ENCODE results near the gene ZNF57. TPM values are rescaled to one million over a fixed set of nuclear protein-coding genes. Genes with fewer than 3 reads are reported as not detected.

ZNF57 gene
- total and polyA plus RNA-seq, 2 of the 13 experiments (the other 11 are each of a cell fraction or from before 2014, with no cell fraction given) = 6.6 to 17.5 TPM

GRCh38 chr19:2942928-2943640, 42.4 kb downstream of the ZNF57 start (continued):
- TF ChIP-seq MBNL3 (CRISPR knock-in tag; conservative IDR thresholded peaks at IDR 0.05) (no peak), CENPT (CRISPR knock-in tag; IDR thresholded peaks at IDR 0.05; ENCODE audit: low read depth) (no peak), ZNF143 (CRISPR knock-in tag; IDR thresholded peaks at IDR 0.05) (no peak), ZNF337 (CRISPR knock-in tag; IDR thresholded peaks at IDR 0.05; ENCODE audit: borderline replicate concordance, low read depth) (no peak), MBD4 (IDR thresholded peaks at IDR 0.05; ENCODE audit: borderline replicate concordance, low read length) (no peak), SMC3 (IDR thresholded peaks at IDR 0.05; ENCODE audit: low read length) (peak; percentile 9; the same call in 1 of the 2 replicates), PAXIP1 (CRISPR knock-in tag; conservative IDR thresholded peaks at IDR 0.05) (peak; percentile 69), MLXIP (CRISPR knock-in tag; IDR thresholded peaks at IDR 0.05; ENCODE audit: borderline replicate concordance) (no peak), ATF7-NPFF (CRISPR knock-in tag; IDR thresholded peaks at IDR 0.05; ENCODE audit: low read depth) (no peak), DNMT1 (CRISPR knock-in tag; IDR thresholded peaks at IDR 0.05) (no peak), RERE (CRISPR knock-in tag; IDR thresholded peaks at IDR 0.05; ENCODE audit: low read depth) (no peak), FOSL2 (CRISPR knock-in tag; IDR thresholded peaks at IDR 0.05) (no peak), ZNF335 (CRISPR knock-in tag; IDR thresholded peaks at IDR 0.05) (peak; percentile 17; the same call in 1 of the 2 replicates), GATAD2A (CRISPR knock-in tag; IDR thresholded peaks at IDR 0.05) (0 out of 2 replicates have a peak, but pooled peaks have one; percentile 7), MAF1 (CRISPR knock-in tag; IDR thresholded peaks at IDR 0.05; ENCODE audit: borderline replicate concordance) (no peak), RBAK (CRISPR knock-in tag; IDR thresholded peaks at IDR 0.05) (no peak)
